Endodermal cell (in vitro differentiated cells): Measurements from ENCODE around the gene ODC1. TPM values are rescaled to one million over a fixed set of nuclear protein-coding genes. Genes with fewer than 3 reads are reported as not detected.
A peak's percentile ranks its signal among the peaks of the same experiment; 100 is the strongest.

ENCODE experiments used
- DNase-seq: peaks from one replicate; pipeline ENCODE4 v3.0.0-alpha.2; 2017
- H3K27ac ChIP-seq: 2 replicates; pipeline ENCODE4 v1.5.1; 2013; ENCODE audit warnings: mild to moderate bottlenecking, low read depth, low read length, moderate library complexity
- H3K27me3 ChIP-seq: 2 replicates; pipeline ENCODE4 v1.6.1; 2013; ENCODE audit warnings: mild to moderate bottlenecking, low read length, moderate library complexity; ENCODE audit not compliant: insufficient read depth, control insufficient read depth, poor library complexity, severe bottlenecking
- H3K36me3 ChIP-seq: 2 replicates; pipeline ENCODE4 v1.7.0; 2013; ENCODE audit warnings: mild to moderate bottlenecking, low read length, moderate library complexity; ENCODE audit not compliant: control insufficient read depth, insufficient read depth
- H3K4me1 ChIP-seq: one replicate; pipeline ENCODE4 v1.7.0; 2013; ENCODE audit warnings: low read length; ENCODE audit not compliant: control insufficient read depth, insufficient read depth
- H3K4me3 ChIP-seq: 2 replicates; pipeline ENCODE4 v1.5.1; 2013; ENCODE audit warnings: mild to moderate bottlenecking, low read length, moderate library complexity
- H3K9ac ChIP-seq: 2 replicates; pipeline ENCODE4 v1.6.1; 2013; ENCODE audit warnings: mild to moderate bottlenecking, low read length, moderate library complexity; ENCODE audit not compliant: poor library complexity, severe bottlenecking; ENCODE audit errors: extremely low read depth
- H3K9me3 ChIP-seq: 2 replicates; pipeline ENCODE4 v1.6.1; 2013; ENCODE audit warnings: mild to moderate bottlenecking, low read length, moderate library complexity; ENCODE audit not compliant: control insufficient read depth
- H3K27ac Mint-ChIP-seq: 2 replicates; pipeline ENCODE4 v1.8.0; 2020; ENCODE audit warnings: mixed read lengths
- H3K27me3 Mint-ChIP-seq: 2 replicates; pipeline ENCODE4 v1.8.0; 2021; ENCODE audit warnings: mild to moderate bottlenecking, mixed read lengths; ENCODE audit not compliant: insufficient read depth
- H3K36me3 Mint-ChIP-seq: 2 replicates; pipeline ENCODE4 v1.8.0; 2020; ENCODE audit warnings: low read depth, mixed read lengths
- H3K4me1 Mint-ChIP-seq: 2 replicates; pipeline ENCODE4 v1.8.0; 2020; ENCODE audit warnings: mixed read lengths
- H3K4me3 Mint-ChIP-seq: 2 replicates; pipeline ENCODE4 v1.8.0; 2020; ENCODE audit warnings: mild to moderate bottlenecking, moderate library complexity, mixed read lengths
- H3K9me3 Mint-ChIP-seq: 2 replicates; pipeline ENCODE4 v1.8.0; 2020; ENCODE audit warnings: mild to moderate bottlenecking, mixed read lengths
- CTCF ChIP-seq: fragments of 200-600 bp; sonication (generic); conservative IDR thresholded peaks from 2 replicates; pipeline ENCODE4 v1.5.0; 2021; ENCODE audit warnings: antibody characterized with exemption, mild to moderate bottlenecking
- WGBS, 2 experiments: methylation state at CpG; one replicate each; pipeline versions ENCODE4 v1.1.5 to v1.1.7; 2013; ENCODE audit warnings: missing lambda C conversion rate in 2 of 2, mixed read lengths in 1 of 2; ENCODE audit not compliant: insufficient coverage in 1 of 2, insufficient read length in 1 of 2; 5-methylcytosine and 5-hydroxymethylcytosine counted together
- total RNA-seq, 2 donors: library from RNA; stranded (reverse); fragmentation: NEBNext Ultra II Directional in 1 of 2; extraction: Animal tissue kit (Norgen Biotek cat#: 25700) in 1 of 2; gene quantifications; 2 replicates in 1 of 2; 3 replicates in 1 of 2; pipeline ENCODE4 v1.2.1, GENCODE V29; 2021

The ODC1 gene
- total RNA-seq, 2 donors from 2014 or later, result 108 to 152 TPM

- no peak overlapping the region for H3K4me3 Mint-ChIP-seq
- peaks cover 38% of the 10 kb centered on the region for H3K4me1 Mint-ChIP-seq
- no peak overlapping the region for H3K27ac ChIP-seq
- H3K36me3 ChIP-seq, result no peaks in the 10 kb centered on the region
- H3K27ac Mint-ChIP-seq, result no peak overlapping the region
- H3K9me3 Mint-ChIP-seq, result no peaks in the 10 kb centered on the region
- no peaks in the 10 kb centered on the region for H3K9me3 ChIP-seq
- peak; percentile 40 for DNase-seq
- no peak overlapping the region for H3K4me3 ChIP-seq
- H3K9ac ChIP-seq, result no peak overlapping the region
- no peak for TF ChIP-seq CTCF
- no peaks in the 10 kb centered on the region for H3K36me3 Mint-ChIP-seq
- peaks cover 25% of the 10 kb centered on the region for H3K4me1 ChIP-seq
- no peaks in the 10 kb centered on the region for H3K27me3 ChIP-seq
- 91 to 93% methylated on average over 16 to 22 of the region's 22 CpGs for WGBS, 2 experiments
- H3K27me3 Mint-ChIP-seq, result peaks cover 60% of the 10 kb centered on the region
Measured at GRCh38 chr2:10475811-10476660, 27.9 kb upstream of the ODC1 start.

GRCh38 chr2:10475221-10475722 lies 27.1 kb upstream of the ODC1 start:
- Histone ChIP-seq H3K9ac (no peak overlapping the region), H3K4me3 (no peak overlapping the region), H3K27ac (no peak overlapping the region), H3K4me1 (peaks cover 25% of the 10 kb centered on the region), H3K9me3 (no peaks in the 10 kb centered on the region), H3K36me3 (no peaks in the 10 kb centered on the region), H3K27me3 (no peaks in the 10 kb centered on the region)
- H3K4me3 Mint-ChIP-seq, result no peak overlapping the region
- no peak overlapping the region for H3K27ac Mint-ChIP-seq
- DNase-seq, result no peak
- H3K36me3 Mint-ChIP-seq, result no peaks in the 10 kb centered on the region
- no peaks in the 10 kb centered on the region for H3K9me3 Mint-ChIP-seq
- WGBS, 2 experiments, result 95 to 96% methylated on average over 16 to 21 of the region's 21 CpGs
- no peak for TF ChIP-seq CTCF
- peaks cover 42% of the 10 kb centered on the region for H3K4me1 Mint-ChIP-seq
- H3K27me3 Mint-ChIP-seq, result peaks cover 56% of the 10 kb centered on the region

GRCh38 chr2:10473121-10473756 lies 25.1 kb upstream of the ODC1 start:
- Histone ChIP-seq H3K4me1 (peaks cover 20% of the 10 kb centered on the region), H3K36me3 (no peaks in the 10 kb centered on the region), H3K27me3 (no peaks in the 10 kb centered on the region), H3K4me3 (no peak overlapping the region), H3K9me3 (no peaks in the 10 kb centered on the region), H3K9ac (no peak overlapping the region), H3K27ac (no peak overlapping the region)
- Mint-ChIP-seq H3K27ac (no peak overlapping the region), H3K4me1 (peaks cover 40% of the 10 kb centered on the region), H3K27me3 (peaks cover 39% of the 10 kb centered on the region), H3K36me3 (no peaks in the 10 kb centered on the region), H3K9me3 (no peaks in the 10 kb centered on the region), H3K4me3 (no peak overlapping the region)
- TF ChIP-seq CTCF, result no peak
- DNase-seq, result no peak
- 83 to 95% methylated on average over 4 to 5 of the region's 5 CpGs for WGBS, 2 experiments
